Measurements from ENCODE around the gene USP15.

GRCh38 chr12:62409068-62409467 is 148.9 kb downstream of the USP15 start:
- no peak for TF ChIP-seq CTCF (conservative IDR thresholded peaks at IDR 0.05)
- TF ChIP-seq EZH2 (IDR thresholded peaks at IDR 0.05; ENCODE audit: low read depth) = no peak

Data from PC-9 (cell line).